GDM1 (cell line): Measurements from ENCODE around the gene RPL15.
"Not testable (repeated sequence)": the region's sequence is repeated elsewhere in the genome, so short reads cannot be mapped to it uniquely, and the experiment has no call there.

Experiments
- DNase-seq: peaks from one replicate; lab custom pipeline; 2025; lab: John Stamatoyannopoulos, UW

Gene RPL15

DNA sequence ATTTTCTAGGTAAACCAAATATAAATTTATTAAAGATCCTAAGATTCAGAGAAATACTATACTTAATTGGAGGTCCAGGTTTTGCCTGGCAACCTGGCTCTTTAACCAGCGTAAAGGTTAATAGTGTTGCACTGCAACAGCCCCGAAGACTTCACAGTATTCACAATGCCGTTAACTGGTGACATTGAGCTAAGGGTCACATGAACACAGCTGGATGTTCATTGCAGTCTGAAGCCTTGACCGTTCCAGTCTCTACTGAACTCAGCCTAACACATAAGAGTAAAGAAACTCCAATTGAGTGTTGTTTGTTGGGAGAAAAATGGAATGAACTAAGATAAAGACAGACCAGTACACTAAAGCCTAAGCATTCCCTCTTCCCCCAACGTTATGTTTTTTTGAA, 27.0 kb upstream of the RPL15 start:
- no peak for DNase-seq

DNA sequence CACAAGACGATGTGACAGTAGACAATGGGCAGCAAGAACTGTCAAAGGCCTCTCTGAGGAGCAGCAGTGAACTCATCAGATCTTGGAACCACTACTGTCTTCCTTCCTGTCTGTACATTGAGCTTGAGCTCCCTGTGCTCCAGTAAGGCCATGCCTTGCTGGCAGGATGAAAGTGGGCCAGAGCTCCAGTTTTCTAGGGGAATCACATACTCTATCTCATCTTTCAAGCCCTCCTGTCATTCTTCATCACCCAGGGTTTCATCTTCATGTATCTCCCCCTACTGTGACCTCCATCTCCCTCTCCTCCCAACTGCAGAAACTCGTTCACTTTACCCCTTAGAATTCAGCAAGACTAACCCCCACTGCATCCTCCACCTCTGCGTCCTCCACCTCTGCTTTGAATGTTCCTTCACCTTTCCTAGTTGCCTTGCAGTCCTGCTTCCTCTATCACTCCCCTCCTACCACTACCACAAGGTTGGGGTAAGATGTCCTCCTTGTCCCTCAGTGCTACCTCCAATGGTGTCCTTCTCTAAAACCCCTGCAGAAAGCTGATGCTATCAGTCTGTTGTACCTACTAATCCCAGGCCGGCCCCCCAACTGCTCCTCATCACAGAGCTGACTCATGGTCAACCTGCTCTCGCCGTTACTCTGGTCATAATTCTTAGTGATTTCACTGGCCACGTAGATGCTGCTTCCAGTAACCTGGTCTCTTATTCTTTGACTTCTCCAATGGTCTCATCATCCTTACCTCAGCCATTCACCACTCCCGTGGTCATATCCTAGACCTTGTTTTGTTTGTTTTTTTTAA, 22.5 kb upstream of the RPL15 start:
- no peak for DNase-seq

DNA sequence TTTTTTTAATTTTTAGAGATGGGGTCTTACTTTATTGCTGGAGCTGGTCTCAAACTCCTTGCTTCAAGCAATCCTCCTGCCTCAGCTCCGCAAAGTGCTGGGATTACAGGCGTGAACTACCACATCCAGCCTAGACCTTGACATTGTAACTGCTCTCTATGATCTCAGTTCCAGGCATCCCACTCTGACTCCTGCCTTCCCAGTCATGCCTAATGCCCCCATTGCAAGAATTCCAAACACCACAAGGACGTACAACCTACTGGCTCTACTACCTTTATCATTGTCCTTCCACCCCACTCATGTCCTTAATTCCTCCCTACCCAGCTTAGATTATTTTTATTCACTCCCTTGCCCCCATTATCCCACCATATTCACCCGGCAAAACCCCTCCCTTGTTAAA, 21.8 kb upstream of the RPL15 start:
- DNase-seq, result no peak

DNA sequence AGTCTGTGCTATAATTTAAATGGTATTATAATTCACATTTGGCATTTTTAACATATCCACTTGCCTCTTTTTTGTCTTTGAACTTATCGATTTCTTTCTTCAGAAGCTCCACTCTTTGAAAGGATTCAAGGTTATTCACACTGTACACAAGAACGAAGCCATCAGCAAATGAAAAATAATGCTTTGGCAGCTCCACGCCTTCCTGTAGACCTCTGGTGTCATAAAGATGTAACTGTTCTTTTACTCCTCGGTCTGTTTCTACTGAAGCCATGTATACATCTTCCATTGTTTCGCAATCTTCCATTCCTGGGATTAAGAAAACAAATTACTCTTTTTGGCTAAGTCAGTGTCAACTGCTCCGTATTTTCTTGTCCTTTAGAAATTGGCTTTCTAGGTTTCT, 16.2 kb upstream of the RPL15 start:
- DNase-seq, result no peak

- no peak for DNase-seq
Observed at GRCh38 chr3:23904545-23904944, 12.4 kb upstream of the RPL15 start.

GRCh38 chr3:23909341-23909740, 7.6 kb upstream of the RPL15 start:
- no peak for DNase-seq

DNA sequence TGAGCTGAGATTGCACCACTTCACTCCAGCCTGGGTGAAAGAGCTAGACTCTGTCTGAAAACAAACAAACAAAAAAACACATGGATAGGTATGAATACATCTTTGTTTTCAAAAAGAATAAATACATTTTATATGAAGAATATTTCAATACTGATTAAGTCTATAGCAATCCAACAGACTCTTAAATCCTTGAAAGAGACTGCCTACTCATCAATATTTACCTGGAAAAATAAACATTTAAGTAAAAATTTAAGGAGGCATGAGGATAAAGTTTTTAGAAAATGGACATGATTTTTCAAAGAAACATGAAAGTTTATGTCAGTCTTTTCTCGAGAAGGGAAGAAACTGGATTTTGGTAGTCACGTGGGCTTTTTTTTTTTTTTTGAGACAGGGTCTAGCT, 5.5 kb upstream of the RPL15 start:
- no peak for DNase-seq

GRCh38 chr3:23912335-23912734, 4.6 kb upstream of the RPL15 start:
- DNase-seq, result not testable (repeated sequence)

- no peak for DNase-seq
Observed at GRCh38 chr3:23913182-23913581, 3.8 kb upstream of the RPL15 start.

DNA sequence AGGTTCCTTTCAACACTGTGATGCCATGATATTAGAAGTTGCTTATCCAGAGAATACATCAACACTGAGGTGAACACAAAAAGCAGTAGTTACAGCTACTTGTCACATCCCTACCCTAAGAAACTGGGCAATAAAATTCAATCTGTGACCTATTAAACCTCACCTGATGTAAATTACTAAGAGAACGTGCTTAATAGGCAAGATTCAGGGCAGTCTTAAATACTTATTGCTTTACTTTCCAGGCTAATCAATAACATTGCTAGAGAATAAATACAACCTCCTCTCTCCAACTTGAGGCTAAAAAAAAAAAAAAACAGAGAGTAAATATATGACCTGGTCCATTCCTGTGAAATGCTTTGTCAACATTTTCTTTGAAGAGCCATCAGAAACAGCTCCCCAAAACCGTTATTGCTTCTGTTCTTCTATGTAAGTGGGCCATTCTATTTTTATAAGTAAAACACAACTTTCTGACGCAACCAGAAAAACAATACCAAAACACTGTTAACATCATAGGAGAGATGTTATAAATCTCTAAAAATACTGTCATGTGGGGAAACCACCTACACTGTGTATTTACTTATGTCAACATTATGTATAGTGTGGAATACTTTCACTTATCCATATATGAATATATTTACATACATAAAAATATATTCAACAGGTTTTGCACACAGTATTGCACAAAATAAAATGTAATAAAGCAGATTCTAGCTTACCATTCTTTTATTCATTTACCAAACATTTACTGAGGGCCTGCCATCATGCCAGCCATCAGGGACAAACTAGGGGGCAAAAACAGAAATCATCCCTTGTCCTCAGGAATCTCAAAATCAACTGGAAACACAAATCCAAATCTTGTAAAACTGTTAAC, 2.8 kb upstream of the RPL15 start:
- no peak for DNase-seq

DNA sequence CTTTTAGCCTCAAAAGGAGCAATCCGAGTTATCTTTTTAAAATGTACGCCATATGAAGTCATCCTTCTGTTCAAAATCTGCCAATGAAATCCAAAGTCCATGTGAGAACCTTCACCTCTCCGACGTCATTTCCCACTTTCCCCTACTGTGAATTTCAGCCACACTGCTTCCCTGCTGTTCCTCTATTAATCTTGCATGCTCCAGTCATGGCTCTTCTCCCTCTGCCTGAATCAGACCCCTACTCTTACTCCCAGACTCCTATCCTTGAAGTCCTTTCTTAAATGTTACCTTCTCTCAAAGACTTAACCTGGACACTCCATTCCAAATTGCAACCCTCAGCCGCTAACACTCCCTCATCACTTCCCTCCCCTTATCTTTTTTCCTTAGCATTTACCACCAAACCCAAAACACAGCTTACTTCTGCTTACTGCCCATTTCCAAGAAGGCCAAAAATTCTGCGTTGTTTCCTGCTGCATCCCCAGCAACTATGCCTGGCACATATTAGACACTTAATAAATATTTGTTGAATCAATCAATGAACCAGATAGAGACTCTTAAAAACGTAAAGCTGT, 1.3 kb upstream of the RPL15 start:
- no peak for DNase-seq

- no peak for DNase-seq
Observed at GRCh38 chr3:23916152-23916885, 613 bp upstream of the RPL15 start.

DNA sequence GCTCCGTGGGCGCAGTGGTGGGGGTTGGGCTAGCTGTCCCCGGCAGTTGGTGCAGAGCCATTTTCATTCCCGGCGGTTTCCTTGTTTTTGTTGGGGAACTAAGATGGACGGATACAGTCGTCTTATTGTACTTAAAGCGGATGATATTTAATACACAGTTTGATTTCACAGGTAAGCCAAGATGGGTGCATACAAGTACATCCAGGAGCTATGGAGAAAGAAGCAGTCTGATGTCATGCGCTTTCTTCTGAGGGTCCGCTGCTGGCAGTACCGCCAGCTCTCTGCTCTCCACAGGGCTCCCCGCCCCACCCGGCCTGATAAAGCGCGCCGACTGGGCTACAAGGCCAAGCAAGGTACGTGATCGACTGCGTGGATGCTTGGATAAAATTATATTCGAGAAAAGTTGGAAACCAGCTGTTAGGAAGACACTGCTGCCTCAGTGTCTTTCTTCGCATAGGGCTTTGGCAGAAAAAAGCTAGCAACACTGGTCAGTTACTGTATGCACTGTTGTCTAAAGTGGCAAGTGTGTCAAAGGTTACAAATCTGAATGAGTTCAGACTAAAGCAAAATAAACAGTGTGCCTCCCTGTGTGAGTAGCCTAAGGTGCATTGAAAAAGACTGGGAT, 859 bp downstream of the RPL15 start:
- DNase-seq, result peak; percentile 34

GRCh38 chr3:23918331-23918730, 1.4 kb downstream of the RPL15 start:
- DNase-seq, result not testable (repeated sequence)

DNA sequence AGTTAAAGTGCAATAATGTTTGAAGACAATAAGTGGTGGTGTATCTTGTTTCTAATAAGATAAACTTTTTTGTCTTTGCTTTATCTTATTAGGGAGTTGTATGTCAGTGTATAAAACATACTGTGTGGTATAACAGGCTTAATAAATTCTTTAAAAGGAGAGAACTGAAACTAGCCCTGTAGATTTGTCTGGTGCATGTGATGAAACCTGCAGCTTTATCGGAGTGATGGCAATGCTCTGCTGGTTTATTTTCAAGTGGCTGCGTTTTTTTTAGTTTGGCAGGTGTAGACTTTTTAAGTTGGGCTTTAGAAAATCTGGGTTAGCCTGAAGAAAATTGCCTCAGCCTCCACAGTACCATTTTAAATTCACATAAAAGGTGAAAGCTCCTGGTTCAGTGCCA, 2.7 kb downstream of the RPL15 start:
- no peak for DNase-seq

DNA sequence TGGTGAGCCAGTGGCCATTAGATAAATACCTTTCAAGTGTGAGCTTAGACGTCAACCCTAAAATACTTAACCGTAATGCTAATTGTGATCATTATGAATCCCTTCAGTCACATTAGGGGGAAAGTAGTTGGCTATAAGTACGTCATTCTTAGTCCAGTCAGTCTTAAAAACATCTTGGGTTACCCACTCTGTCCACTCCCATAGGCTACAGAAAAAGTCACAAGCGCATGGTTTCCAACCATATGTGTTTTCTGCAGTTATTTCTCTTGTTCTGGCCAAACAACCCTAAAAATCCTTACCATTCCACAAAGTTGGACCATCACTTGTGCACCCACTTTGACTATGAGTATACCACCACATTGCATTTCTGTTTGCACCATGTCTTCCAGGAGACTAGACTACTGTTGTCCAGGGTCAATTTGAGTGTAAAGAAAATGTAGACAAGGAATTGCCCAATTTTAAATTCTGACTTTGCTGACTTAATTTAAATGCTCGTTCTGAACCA, 3.3 kb downstream of the RPL15 start:
- no peak for DNase-seq

DNA sequence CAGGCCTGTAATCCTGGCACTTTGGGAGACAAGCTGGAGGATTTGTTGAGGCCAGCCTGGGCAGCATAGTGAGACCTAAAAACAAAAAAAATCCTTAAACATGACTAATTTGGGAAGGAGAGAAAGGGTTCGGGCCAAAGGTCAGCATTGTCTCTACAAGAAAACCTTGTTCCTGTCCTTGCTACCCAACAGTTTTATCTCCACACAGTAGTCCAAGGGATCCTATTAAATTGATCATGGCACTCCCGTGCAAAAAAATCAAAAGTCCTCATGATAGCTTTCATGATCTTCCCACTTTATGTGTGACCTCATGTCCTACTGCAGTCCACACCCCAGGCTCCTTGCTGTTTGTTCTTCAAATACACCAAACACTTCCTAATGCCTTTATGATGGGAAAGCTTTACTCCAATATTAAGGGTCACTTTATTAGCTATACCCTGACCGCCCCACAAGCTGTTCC, 4.2 kb downstream of the RPL15 start:
- no peak for DNase-seq

GRCh38 chr3:23923786-23924185, 6.9 kb downstream of the RPL15 start:
- DNase-seq, result no peak

DNA sequence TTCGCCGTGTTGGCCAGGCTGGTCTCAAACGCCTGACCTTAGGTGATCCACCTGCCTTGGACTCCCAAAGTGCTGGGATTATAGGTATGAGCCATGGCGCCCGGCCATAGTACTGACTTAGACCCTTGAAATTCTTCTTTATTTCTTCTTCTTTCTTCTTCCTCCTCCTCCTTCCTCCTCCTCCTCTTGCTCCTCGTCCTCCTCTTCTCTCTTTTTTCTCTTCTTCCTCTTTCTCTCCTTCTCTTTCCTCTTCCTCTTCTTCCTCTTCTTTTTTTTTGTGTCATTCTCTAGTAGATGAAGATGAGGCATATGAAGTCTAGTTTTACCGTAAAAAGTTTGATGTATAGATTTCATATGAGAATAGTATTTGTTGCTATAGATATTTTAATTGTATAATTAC, 9.3 kb downstream of the RPL15 start:
- DNase-seq, result no peak

GRCh38 chr3:23926736-23927135, 9.8 kb downstream of the RPL15 start:
- DNase-seq, result no peak

- no peak for DNase-seq
Observed at GRCh38 chr3:23928524-23928923, 11.6 kb downstream of the RPL15 start.
